ENCODE results near the gene CST3.

- TF ChIP-seq, protein P1, sequence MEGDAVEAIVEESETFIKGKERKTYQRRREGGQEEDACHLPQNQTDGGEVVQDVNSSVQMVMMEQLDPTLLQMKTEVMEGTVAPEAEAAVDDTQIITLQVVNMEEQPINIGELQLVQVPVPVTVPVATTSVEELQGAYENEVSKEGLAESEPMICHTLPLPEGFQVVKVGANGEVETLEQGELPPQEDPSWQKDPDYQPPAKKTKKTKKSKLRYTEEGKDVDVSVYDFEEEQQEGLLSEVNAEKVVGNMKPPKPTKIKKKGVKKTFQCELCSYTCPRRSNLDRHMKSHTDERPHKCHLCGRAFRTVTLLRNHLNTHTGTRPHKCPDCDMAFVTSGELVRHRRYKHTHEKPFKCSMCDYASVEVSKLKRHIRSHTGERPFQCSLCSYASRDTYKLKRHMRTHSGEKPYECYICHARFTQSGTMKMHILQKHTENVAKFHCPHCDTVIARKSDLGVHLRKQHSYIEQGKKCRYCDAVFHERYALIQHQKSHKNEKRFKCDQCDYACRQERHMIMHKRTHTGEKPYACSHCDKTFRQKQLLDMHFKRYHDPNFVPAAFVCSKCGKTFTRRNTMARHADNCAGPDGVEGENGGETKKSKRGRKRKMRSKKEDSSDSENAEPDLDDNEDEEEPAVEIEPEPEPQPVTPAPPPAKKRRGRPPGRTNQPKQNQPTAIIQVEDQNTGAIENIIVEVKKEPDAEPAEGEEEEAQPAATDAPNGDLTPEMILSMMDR (conservative IDR thresholded peaks at IDR 0.05; ENCODE audit: low read depth, low read length) = no peak
- no peak for TF ChIP-seq EZH2 (IDR thresholded peaks at IDR 0.05; ENCODE audit: borderline replicate concordance, low read depth, low read length, poor library complexity, severe bottlenecking)
Measured at GRCh38 chr20:23686046-23686750, 48.4 kb upstream of the CST3 start.
